Measurements from ENCODE around the gene CELA3B.
"Not testable (repeated sequence)": the region's sequence is repeated elsewhere in the genome, so short reads cannot be mapped to it uniquely, and the experiment has no call there.

The CELA3B gene

DNA sequence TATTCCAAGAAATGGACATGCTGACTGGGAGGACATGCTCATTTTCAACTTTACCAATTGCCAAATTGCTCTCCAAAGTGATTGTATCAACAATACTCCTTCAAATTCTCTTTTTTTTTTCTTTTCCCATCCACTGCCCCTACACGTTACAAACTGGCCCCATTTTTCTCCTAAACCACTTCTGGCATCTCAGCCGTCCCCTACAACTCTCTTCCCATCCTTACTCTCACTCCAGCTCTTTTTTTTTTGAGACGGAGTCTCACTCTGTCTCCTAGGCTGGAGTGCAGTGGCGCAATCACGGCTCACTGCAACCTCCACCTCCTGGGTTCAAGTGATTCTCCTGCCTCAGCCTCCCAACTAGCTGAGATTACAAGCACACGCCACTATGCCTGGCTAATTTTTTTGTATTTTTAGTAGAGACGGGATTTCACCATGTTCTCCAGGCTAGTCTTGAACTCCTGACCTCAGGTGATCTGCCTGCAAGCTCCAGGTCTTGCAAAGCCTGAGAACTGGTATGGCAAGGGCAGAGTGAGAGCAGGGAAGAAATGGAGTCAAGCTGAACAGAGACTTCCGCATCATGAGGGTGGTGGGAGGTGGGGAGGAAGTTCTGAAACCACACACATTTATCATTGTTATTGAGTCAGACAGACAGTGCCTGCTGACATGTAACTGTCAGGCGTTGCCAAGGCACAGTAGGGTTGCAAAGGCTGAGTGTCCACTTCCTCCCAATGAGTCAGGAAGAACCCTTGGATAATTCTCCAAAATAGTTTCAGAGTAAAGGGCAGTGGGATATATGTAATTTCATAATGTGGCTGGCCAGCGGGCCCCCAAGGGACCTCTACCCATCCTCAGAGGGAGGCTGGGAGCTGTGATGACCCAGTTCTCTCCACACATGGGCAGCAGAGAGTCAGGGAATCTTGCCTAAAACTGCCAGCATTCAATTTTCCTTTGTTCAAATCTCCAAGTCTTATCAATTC is 42.0 kb downstream of the CELA3B start:
- DNase-seq, result peak; percentile 93 to 96

DNA sequence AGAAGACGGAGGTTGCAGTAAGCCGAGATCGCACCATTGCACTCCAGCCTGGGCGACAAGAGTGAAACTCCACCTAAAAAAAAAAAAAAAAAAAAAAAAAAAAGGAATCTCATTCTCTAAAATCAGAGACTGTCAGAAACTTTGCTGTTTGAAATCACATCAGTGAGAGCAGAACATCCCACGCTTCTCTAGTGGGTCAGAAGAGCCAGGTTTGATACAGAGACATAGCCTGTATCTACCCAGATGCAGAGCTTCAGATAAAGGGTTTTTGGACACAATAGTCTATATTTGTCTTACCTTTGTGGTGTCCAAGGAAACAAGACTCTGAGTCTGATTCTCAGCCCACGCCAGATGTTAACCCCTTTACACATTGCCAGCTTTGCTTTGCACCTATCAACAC is 44.2 kb downstream of the CELA3B start:
- DNase-seq, result no peak

DNA sequence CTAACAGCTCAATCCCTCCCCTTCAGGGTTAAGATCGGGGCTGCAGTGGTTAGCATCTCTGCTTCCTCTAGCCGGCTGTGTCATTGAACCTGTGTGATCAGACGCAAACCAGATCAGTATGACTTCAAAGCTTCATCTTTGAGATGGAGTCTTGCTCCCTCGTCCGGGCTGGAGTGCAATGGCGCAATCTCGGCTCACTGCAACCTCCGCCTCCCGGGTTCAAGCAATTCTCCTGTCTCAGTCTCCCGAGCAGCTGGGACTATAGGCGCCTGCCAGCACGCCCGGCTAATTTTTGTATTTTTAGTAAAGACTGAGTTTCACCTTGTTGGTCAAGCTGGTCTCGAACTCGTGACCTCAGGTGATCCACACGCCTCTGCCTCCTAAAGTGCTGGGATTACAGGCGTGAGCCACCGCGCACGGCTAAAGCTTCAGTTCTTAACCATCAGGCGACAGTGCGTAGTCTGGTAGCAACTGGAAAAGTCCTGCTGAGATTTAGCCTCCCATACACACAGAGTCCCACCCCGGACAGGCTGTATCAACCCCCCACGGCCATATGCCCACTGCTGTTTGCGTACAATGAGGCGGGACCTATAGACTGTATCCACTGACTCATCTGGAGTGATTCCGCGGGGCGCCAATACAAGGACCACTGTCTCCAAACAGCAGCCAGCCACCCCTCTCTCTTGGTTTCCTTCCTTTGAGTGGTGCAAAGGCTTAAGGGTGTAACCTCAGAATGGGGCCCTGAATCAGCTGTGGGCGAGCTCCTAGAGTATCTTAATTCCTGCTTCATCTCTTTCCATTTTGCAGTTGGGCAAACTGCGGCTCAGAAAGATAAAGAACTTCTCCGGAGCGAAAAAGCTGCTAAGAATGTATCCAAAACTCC is 47.9 kb downstream of the CELA3B start:
- peak; percentile 94 for DNase-seq

DNA sequence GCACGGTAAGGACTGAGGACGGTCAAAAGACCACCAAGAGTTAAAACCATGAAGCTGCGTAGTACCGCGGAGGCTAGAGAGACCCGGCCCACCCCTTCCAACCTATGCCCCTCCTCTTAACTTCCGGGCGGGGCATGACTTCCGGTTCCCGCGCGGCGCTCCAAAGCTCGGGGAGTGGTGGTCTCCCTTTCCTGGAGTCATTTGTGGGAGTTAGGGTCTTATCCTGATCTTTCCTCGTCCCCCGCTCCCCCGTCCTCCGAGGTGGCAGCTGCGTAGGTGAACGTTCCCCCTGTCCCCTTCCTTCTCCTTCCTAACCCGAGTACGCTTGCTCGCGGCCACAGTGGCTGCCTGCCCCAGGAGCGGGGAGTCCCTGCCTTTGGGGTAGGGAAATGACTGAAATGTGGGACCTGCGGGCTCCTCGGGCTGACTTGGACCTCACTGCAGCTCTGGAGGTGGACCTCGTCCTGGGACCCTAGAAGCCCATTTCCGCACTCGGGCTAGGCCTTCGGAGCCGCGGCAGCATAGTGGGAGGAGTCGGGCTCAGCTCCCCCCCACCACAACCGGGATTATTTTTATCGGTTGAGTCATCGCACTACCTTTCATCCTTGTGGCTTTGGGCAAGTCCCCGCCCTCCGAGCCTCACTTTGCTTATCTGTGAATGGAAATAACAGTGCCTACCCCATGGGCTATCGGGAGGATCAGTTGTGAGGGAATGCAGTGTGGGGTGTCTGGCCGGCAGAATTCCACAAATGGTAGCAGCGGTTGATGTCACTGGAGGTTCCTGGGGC is 48.7 kb downstream of the CELA3B start:
- DNase-seq, result peak; percentile 94 to 95

DNA sequence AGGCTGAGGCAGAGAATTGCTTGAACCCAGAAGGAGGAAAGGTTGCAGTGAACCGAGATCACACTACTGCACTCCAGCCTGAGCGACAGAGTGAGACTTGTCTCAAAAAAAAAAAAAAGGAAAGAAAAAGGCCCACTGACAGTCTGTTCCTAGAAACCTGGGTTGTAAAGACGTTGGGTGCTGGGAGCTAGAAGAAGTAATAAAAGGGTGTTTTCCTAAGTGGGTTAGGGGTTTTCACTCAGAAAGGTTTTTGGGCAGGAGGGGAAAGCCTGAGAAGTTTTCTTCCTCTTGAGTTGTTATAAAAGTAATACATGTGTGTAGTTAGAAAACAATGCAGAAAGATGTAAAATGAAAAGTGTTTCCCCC is 50.1 kb downstream of the CELA3B start:
- DNase-seq, result no peak

DNA sequence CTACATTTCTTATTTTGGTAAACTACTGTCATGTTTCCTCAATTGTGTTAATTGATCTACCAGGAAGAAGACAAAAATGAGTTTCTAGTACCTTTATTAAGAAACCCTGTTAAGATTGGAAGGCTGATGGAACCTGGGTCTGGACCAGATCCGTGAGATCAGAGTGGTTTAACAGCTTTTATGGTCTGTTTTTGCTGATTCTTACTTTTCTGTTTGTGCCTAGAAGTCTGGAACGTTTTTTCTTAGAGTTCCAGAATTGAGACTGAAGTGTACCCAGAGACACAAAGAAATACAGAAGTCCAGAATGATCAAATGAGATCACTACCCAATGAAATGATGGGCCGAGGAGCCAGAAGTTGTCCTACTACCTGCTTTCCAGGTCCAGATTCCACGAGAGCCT is 53.2 kb downstream of the CELA3B start:
- no peak for DNase-seq

DNA sequence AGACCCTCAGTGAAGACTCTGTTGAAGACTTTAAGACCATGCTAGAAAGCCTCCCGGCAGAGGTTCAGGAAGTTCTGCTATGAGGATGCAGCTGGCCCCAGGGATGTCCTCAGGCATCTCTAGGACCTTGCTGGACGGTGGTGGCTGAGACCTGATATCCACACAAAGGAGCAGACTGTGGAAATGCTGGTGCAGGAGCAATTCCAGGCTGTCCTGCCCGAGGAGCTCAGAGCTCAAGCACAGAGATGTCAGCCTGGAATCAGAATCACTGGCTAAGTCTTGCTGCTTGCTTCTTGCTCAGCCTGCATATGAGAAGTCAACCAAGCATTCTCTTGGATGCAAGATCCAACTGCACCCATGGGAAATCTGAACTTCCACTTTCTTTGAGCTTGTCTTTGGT is 53.7 kb downstream of the CELA3B start:
- no peak for DNase-seq

DNA sequence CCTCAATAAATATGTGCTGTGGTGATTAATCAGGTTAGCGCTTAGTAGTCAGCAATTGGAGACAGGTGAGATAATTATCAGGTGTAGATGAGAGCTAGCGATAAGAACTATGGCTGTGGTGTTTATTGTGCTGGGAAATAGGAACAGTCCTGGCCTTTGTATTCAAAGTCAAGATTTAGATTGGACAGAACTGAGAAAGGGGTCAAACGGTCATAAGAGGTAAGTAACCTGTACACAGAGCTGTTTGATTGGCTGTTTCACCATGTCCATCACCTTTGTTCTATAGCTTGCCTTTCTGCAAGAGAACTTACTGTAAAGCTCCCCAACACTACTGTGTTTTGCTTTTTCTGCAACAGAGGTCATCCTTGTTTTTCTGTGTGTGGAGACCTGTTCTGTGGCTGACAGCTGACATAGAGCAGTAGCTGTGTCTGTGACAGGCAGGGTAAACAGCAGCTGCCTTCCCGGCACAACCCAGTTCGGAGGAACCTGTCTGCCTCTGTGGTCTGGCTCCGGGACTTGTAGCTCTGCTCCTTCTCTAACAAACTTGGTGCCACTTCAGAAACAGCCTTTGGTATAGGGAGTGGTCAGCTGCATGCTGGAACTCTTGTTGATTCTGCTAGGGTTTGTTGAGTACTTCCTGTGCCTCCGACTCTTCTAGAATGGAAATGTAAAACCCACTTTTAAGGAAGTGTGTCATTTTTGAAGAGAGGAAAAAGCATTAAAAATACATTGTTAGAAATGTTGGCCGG is 54.6 kb downstream of the CELA3B start:
- peak; percentile 19 to 22 for DNase-seq

DNA sequence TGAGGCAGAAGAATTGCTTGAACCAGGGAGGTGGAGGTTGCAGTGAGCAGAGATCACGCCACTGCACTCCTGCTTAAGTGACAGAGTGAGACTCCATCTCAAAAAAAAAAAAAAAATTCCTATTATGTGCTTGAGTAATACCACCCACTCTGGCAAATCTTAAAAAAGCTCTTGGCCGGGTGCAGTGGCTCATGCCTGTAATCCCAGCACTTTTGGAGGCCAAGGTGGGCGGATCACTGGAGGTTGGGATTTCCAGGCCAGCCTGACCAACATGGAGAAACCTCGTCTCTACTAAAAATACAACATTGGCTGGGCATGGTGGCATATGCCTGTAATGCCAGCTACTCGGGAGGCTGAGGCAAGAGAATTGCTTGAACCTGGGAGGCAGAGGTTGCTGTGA is 58.0 kb downstream of the CELA3B start:
- not testable (repeated sequence) for DNase-seq

DNA sequence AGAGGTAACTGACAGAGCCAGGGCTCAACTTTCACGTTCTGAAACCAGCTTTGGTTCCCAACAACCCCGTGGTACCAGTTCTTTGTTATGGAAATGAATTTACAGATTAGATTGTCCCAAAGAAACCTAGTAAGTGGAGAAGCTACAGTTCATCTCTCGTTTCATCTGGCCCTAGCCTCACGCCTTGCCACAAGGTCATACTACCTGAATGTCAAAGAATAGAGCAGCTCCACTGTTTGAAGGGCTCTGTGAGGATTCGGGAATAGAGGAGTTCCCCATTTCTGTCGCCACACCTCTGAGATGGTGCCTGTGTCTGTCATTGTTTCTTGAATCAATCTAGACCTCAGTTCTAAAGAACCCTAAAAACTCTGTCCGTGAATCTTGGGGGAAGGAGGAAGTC is 60.7 kb downstream of the CELA3B start:
- DNase-seq, result no peak

DNA sequence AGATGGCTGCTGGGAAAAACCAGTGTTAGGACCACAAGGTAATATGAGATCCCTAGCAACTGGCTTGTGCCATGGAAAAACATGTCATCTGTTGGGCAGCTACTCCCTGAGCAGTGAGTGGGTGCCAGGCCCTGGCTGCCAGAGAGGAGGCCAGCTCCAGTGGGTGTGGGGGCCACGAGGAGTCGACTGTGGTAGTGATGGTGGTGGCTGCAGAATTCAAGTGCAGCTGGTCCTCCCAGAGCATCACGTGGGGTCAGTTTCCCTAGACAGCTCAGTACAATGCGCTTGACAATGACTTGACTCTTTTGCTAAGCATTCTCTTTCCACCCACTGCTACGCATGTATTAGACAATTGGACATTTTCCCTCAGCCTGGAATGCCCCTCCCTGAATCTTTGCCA is 61.2 kb downstream of the CELA3B start:
- DNase-seq, result no peak
